Mononuclear cell (primary cell): ENCODE data around the gene ATP5F1D. TPM values are rescaled to one million over a fixed set of nuclear protein-coding genes. Genes with fewer than 3 reads are reported as not detected.
"Not testable (repeated sequence)": the region's sequence is repeated elsewhere in the genome, so short reads cannot be mapped to it uniquely, and the experiment has no call there.

Source experiments
- H3K27me3 ChIP-seq: 2 replicates; pipeline ENCODE4 v1.6.0; 2011; ENCODE audit warnings: low read length, control low read depth; ENCODE audit not compliant: insufficient read depth
- H3K4me1 ChIP-seq: 2 replicates; pipeline ENCODE4 v1.5.1; 2011; ENCODE audit warnings: mild to moderate bottlenecking, low read length, control low read depth; ENCODE audit not compliant: insufficient read depth
- H3K4me3 ChIP-seq: 2 replicates; pipeline ENCODE4 v1.5.1; 2011; ENCODE audit warnings: mild to moderate bottlenecking, low read length, moderate library complexity
- H3K9me3 ChIP-seq: 2 replicates; pipeline ENCODE4 v1.5.1; 2011; ENCODE audit warnings: low read depth, mild to moderate bottlenecking, control low read depth, low read length
- total RNA-seq: library from RNA; depleted of rRNA; stranded (reverse); fragments of >200 nt; gene quantifications from one replicate; pipeline ENCODE4 v1.2.3, GENCODE V29; 2012

The ATP5F1D gene
- total RNA-seq, result 10.4 TPM

GRCh38 chr19:1241417-1242095 lies at the start of gene ATP5F1D:
TSS of gene ATP5F1D (plus strand) at chr19:1241751. CDS start at chr19:1241851, 100 bp downstream.
- H3K4me1 ChIP-seq, result peaks cover 62% of the 10 kb centered on the region
- H3K9me3 ChIP-seq, result no peaks in the 10 kb centered on the region
- peak within 1 kb of the TSS; percentile 57 for H3K4me3 ChIP-seq
- peaks cover 11% of the 10 kb centered on the region for H3K27me3 ChIP-seq

DNA sequence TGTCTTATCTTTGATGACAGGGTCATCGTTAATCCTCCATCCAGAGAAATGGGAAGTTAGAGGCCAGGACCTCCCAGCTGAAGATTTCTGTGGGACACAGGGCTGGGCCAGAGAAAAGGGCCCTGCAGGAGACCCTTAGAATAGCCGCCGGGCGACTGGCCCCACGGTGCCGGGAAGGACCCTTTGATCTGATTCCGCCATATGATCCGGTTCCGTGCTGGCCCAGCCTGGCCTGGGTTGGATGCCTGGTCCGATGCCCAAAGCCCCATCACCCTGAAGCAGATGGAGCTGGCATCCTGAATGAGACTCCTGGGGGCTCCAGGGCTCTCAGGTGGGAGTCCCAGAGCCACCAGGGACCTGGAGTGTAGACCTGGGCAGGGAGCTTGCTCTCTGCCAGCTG lies 42.0 kb upstream of the ATP5F1D start:
- no peaks in the 10 kb centered on the region for H3K9me3 ChIP-seq
- no peak overlapping the region for H3K4me3 ChIP-seq
- H3K4me1 ChIP-seq, result peaks cover 16% of the 10 kb centered on the region
- H3K27me3 ChIP-seq, result no peaks in the 10 kb centered on the region

DNA sequence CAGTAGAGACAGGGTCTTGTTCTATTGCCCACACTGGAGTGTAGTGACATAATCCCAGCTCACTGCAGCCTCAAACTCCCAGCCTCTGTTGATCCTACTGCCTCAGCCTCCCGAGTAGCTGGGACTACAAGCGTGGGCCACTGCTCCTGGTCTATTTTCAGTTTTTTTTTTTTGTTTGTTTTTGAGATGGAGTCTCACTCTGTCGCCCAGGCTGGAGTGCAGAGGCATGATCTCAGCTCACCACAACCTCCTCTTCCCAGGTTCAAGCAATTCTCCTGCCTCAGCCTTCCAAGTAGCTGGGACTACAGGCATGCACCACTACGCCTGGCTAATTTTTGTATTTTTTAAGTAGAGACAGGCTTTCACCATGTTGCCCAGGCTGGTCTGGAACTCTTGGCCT lies 40.9 kb upstream of the ATP5F1D start:
- H3K4me1 ChIP-seq, result peaks cover 22% of the 10 kb centered on the region
- not testable (repeated sequence) for H3K9me3 ChIP-seq, H3K4me3 ChIP-seq, H3K27me3 ChIP-seq

GRCh38 chr19:1205114-1206099 lies 36.1 kb upstream of the ATP5F1D start, which contains the start of gene STK11:
TSS of gene STK11 (plus strand) at chr19:1205778. CDS start at chr19:1206914, 1,136 bp downstream.
- Histone ChIP-seq H3K4me3 (peak within 1 kb of the TSS; percentile 62), H3K27me3 (no peaks in the 10 kb centered on the region), H3K9me3 (no peaks in the 10 kb centered on the region), H3K4me1 (peaks cover 61% of the 10 kb centered on the region)

- Histone ChIP-seq H3K9me3 (no peaks in the 10 kb centered on the region), H3K4me1 (peaks cover 67% of the 10 kb centered on the region), H3K27me3 (no peaks in the 10 kb centered on the region), H3K4me3 (peak overlapping the region; percentile 62)
These were observed 35.2 kb upstream of the ATP5F1D start for GRCh38 chr19:1206150-1206863.

GRCh38 chr19:1206864-1207450 lies 34.6 kb upstream of the ATP5F1D start:
- Histone ChIP-seq H3K9me3 (no peaks in the 10 kb centered on the region), H3K4me3 (peak overlapping the region; percentile 62), H3K27me3 (no peaks in the 10 kb centered on the region), H3K4me1 (peaks cover 73% of the 10 kb centered on the region)

GRCh38 chr19:1208830-1209229 lies 32.7 kb upstream of the ATP5F1D start:
- H3K4me3 ChIP-seq, H3K9me3 ChIP-seq, H3K27me3 ChIP-seq: not testable (repeated sequence)
- peaks cover 75% of the 10 kb centered on the region for H3K4me1 ChIP-seq

DNA sequence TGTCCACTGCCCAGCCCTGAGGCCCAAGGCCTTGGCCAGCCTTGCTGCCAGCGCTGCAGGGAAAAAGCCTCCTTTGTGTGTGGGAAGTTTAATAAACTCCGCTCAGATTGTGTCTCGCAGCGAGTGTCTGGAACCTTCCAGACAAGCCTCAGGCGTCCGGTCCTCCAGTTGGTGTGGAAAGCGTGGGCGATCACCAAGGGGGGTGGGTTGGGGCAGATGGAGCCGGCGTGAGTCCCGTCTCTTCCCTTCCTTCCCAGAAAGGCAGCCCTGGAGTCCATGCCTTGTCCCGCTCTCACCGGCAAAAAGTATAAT lies 31.4 kb upstream of the ATP5F1D start:
- Histone ChIP-seq H3K27me3 (no peaks in the 10 kb centered on the region), H3K9me3 (no peaks in the 10 kb centered on the region), H3K4me1 (peaks cover 77% of the 10 kb centered on the region)

GRCh38 chr19:1211494-1212234 lies 29.9 kb upstream of the ATP5F1D start:
- peaks cover 72% of the 10 kb centered on the region for H3K4me1 ChIP-seq
- H3K4me3 ChIP-seq, result no peak overlapping the region

More for the DNA sequence above, 31.4 kb upstream of the ATP5F1D start:
- H3K4me3 ChIP-seq, result no peak overlapping the region

DNA sequence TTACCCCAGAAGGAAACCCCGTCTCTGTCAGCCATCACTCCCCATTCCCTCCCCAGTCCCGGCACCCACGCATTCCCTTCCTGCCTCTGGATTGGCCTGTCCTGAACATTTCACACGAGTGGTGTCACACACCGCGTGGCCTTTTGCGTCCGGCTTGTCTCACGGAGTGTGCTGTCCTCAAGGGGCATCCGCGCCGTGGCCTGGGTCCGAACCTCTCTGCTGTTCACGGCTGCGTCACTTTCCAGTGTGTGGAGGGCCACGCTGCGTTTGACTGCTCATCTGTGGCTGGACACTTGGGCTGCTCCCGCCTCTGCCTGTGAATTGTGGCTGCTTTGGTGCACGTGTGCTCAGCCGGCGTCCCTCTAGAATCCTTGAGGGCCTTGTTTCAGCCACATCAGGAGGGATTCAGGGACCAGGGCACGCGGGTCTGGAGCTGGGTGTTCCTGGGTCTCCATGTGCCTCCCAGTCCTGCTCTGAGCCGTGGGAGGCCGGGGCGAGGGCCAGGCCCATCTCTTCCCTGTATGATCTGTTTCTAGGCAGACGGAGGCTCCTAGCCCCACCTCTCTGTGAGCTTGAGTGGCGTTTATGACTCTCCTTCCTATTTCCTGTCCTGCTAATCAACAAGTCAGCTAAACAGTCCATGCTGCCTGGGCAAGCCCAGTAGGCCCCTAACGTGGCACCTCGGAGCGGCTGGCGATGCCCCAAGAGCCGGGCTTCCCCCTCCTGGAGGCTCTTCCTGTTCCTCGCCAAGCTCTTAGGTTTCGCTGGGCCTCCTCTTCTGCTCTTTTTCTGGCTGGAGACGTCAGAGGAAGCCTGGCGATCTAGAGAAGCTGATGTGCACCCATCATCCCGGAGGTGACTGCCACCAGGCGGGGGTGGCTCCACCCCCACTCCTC lies 27.9 kb upstream of the ATP5F1D start:
- Histone ChIP-seq H3K27me3 (no peaks in the 10 kb centered on the region), H3K9me3 (no peaks in the 10 kb centered on the region), H3K4me1 (peaks cover 52% of the 10 kb centered on the region), H3K4me3 (no peak overlapping the region)

More at GRCh38 chr19:1211494-1212234, 29.9 kb upstream of the ATP5F1D start:
- H3K27me3 ChIP-seq, result no peaks in the 10 kb centered on the region
- H3K9me3 ChIP-seq, result no peaks in the 10 kb centered on the region

GRCh38 chr19:1214299-1214861 lies 27.2 kb upstream of the ATP5F1D start:
- Histone ChIP-seq H3K4me1 (peaks cover 46% of the 10 kb centered on the region), H3K9me3 (no peaks in the 10 kb centered on the region), H3K27me3 (no peaks in the 10 kb centered on the region), H3K4me3 (no peak overlapping the region)

GRCh38 chr19:1214862-1215731 lies 26.5 kb upstream of the ATP5F1D start:
- H3K27me3 ChIP-seq, result no peaks in the 10 kb centered on the region
- H3K4me1 ChIP-seq, result peaks cover 39% of the 10 kb centered on the region
- no peak overlapping the region for H3K4me3 ChIP-seq
- no peaks in the 10 kb centered on the region for H3K9me3 ChIP-seq
